Mesendoderm (in vitro differentiated cells): ENCODE data around the gene KIF5B.
"Not testable (repeated sequence)": the region's sequence is repeated elsewhere in the genome, so short reads cannot be mapped to it uniquely, and the experiment has no call there.

ENCODE experiments used
- DNase-seq: peaks from one replicate; pipeline ENCODE4 v3.0.0; 2013
- H2AK5ac ChIP-seq: 2 replicates; pipeline ENCODE4 v1.6.1; 2013; ENCODE audit warnings: low read length, inconsistent platforms
- H2BK120ac ChIP-seq: 2 replicates; pipeline ENCODE4 v1.6.1; 2013; ENCODE audit warnings: low read depth, mild to moderate bottlenecking, low read length, moderate library complexity, mixed read lengths
- H2BK15ac ChIP-seq: replicated peaks from 2 replicates; pipeline ENCODE4 v1.6.1; 2013; ENCODE audit warnings: low read depth, mild to moderate bottlenecking, moderate library complexity
- H2BK5ac ChIP-seq: 2 replicates; pipeline ENCODE4 v1.6.1; 2013; ENCODE audit warnings: low read length, inconsistent platforms
- H3K18ac ChIP-seq: 2 replicates; pipeline ENCODE4 v1.6.1; 2013; ENCODE audit warnings: mild to moderate bottlenecking, low read length, mixed read lengths
- H3K23ac ChIP-seq: one replicate; pipeline ENCODE4 v1.6.1; 2013; ENCODE audit warnings: low read length
- H3K27ac ChIP-seq: 2 replicates; pipeline ENCODE4 v1.5.1; 2013; ENCODE audit warnings: low read depth, mild to moderate bottlenecking, inconsistent platforms, low read length, moderate library complexity
- H3K27me3 ChIP-seq: 2 replicates; pipeline ENCODE4 v1.6.1; 2013; ENCODE audit warnings: low read length, control low read depth, mild to moderate bottlenecking, inconsistent platforms; ENCODE audit not compliant: insufficient read depth, poor library complexity
- H3K36me3 ChIP-seq: 2 replicates; pipeline ENCODE4 v1.6.1; 2013; ENCODE audit warnings: low read length, inconsistent platforms; ENCODE audit not compliant: control insufficient read depth, insufficient read depth
- H3K4ac ChIP-seq: one replicate; pipeline ENCODE4 v1.6.1; 2013; ENCODE audit warnings: low read depth, mild to moderate bottlenecking, low read length, moderate library complexity
- H3K4me1 ChIP-seq: 2 replicates; pipeline ENCODE4 v1.6.1; 2013; ENCODE audit warnings: low read depth, low read length, inconsistent platforms; ENCODE audit not compliant: control insufficient read depth
- H3K4me2 ChIP-seq: 2 replicates; pipeline ENCODE4 v1.6.1; 2013; ENCODE audit warnings: low read length
- H3K4me3 ChIP-seq: 2 replicates; pipeline ENCODE4 v1.5.1; 2013; ENCODE audit warnings: mild to moderate bottlenecking, low read length
- H3K56ac ChIP-seq: one replicate; pipeline ENCODE4 v1.6.1; 2013; ENCODE audit warnings: low read length
- H3K79me1 ChIP-seq: 2 replicates; pipeline ENCODE4 v1.6.1; 2013; ENCODE audit warnings: low read length, inconsistent platforms
- H3K79me2 ChIP-seq: 2 replicates; pipeline ENCODE4 v1.6.1; 2013; ENCODE audit warnings: mild to moderate bottlenecking, low read length; ENCODE audit not compliant: control insufficient read depth, insufficient read depth
- H3K9ac ChIP-seq: 2 replicates; pipeline ENCODE4 v1.6.1; 2013; ENCODE audit warnings: low read length, inconsistent platforms
- H4K5ac ChIP-seq: one replicate; pipeline ENCODE4 v1.6.1; 2013; ENCODE audit warnings: low read length
- H4K8ac ChIP-seq: one replicate; pipeline ENCODE4 v1.6.1; 2013; ENCODE audit warnings: low read depth, mild to moderate bottlenecking, control low read depth, low read length, moderate library complexity
- WGBS: extraction: QIAGEN DNeasy Blood & Tissue Kit; methylation state at CpG from one replicate; pipeline ENCODE4 v1.1.7; 2013; ENCODE audit warnings: low lambda C conversion rate, missing lambda C conversion rate; ENCODE audit not compliant: insufficient coverage; ENCODE audit errors: extremely low coverage; 5-methylcytosine and 5-hydroxymethylcytosine counted together

KIF5B gene

DNA sequence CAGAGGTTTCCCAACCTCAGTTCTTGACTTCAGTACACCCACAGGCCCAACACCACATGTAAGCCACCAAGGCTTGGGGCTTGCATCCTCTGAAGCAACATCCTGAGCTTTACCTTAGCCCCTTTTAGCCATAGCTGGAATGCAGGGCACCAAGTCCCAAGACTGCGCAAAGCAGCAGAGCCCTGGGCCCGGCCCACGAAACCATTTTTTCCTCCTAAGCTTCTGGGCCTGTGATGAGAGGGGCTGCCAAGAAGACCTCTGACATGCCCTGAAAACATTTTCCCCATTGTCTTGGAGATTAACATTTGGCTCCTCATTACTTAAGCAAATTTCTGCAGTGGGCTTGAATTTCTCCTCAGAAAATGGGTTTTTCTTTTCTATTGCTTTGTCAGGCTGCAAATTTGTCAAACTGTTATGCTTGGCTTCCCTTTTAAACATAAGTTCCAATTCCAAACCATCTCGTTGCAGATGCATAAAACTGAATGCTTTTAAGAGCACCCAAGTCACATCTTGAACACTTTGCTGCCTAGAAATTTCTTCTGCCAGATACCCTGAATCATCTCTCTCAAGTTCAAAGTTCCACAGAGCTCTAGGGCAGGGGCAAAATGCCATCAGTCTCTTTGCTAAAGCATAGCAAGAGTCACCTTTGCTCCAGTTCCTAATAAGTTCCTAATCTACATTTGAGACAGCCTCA, 42.5 kb upstream of the KIF5B start:
- not testable (repeated sequence) for DNase-seq, H3K27me3 ChIP-seq, H3K4me1 ChIP-seq, H3K23ac ChIP-seq, H3K56ac ChIP-seq, H3K9ac ChIP-seq, H2BK5ac ChIP-seq, H3K36me3 ChIP-seq, H4K5ac ChIP-seq, H2BK15ac ChIP-seq, H3K4ac ChIP-seq, H3K79me1 ChIP-seq, H2AK5ac ChIP-seq, H3K27ac ChIP-seq, H3K79me2 ChIP-seq, H2BK120ac ChIP-seq, H3K18ac ChIP-seq, H3K4me2 ChIP-seq, H4K8ac ChIP-seq, H3K4me3 ChIP-seq
- no CpG with 5 or more reads among the region's 4 CpGs for WGBS

DNA sequence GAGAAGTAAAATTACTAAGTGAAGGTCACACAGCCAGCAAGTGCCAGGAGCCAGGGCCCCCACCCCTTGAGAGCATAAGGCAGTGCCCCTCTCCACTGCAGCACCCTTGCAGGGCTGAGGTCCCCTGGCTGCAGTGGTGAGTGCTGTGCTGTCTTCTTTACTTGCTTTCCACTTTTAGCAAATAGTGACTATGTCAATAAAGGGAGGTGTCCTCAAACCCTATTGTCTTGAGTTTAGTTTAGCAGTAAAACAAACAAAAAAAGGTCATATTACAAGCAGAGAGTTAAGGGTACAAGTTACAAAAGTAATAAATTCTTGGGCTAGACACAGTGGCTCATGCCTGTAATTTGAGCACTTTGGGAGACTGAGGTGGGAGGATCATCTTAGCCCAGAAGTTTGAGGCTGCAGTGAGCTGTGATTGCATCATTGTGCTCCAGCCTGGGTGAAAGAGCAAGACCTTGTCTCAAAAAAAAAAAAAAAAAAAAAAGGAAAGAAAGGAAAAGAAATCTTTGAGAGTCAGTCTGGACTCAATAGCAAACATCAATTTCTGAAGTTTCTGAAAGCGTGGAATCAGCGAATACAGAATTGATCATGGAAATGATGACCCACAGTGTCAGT, 39.0 kb upstream of the KIF5B start:
- H3K27ac ChIP-seq = no peak overlapping the region
- H3K79me1 ChIP-seq = no peaks in the 10 kb centered on the region
- WGBS = no CpG with 5 or more reads among the region's 2 CpGs
- no peaks in the 10 kb centered on the region for H3K27me3 ChIP-seq
- no peaks in the 10 kb centered on the region for H3K79me2 ChIP-seq
- no peak overlapping the region for H3K4me3 ChIP-seq
- H4K5ac ChIP-seq = no peak overlapping the region
- no peak overlapping the region for H4K8ac ChIP-seq
- no peak overlapping the region for H3K4ac ChIP-seq
- no peak overlapping the region for H3K18ac ChIP-seq
- no peak overlapping the region for H3K56ac ChIP-seq
- no peak overlapping the region for H2BK120ac ChIP-seq
- H3K4me2 ChIP-seq = no peak overlapping the region
- no peak for DNase-seq
- H2AK5ac ChIP-seq = no peak overlapping the region
- H2BK15ac ChIP-seq = no peak overlapping the region
- H3K9ac ChIP-seq = no peak overlapping the region
- H3K4me1 ChIP-seq = no peaks in the 10 kb centered on the region
- no peak overlapping the region for H3K23ac ChIP-seq
- no peak overlapping the region for H2BK5ac ChIP-seq
- H3K36me3 ChIP-seq = no peaks in the 10 kb centered on the region

DNA sequence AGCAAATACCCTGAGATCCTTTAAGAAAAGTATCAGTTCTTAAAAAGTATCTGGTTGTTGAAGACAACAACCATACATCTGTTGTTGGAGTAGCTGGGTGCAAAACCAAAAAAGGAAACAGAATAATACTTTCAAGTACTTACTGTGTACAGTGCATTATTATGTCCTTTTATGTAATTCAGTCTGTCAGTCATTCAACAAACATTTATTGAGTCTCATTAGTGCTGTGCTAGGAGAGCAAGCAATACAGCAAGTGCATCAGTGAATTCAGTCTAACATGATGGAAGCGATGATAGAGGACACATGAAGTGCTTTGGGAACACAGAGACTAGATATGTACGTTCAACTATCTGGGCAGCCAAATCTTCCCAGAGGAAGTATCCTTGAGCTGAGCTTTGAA, 37.4 kb upstream of the KIF5B start:
- Histone ChIP-seq H3K4me3 (no peak overlapping the region), H4K5ac (no peak overlapping the region), H3K4me2 (no peak overlapping the region), H3K9ac (no peak overlapping the region), H3K27me3 (no peaks in the 10 kb centered on the region), H2BK5ac (no peak overlapping the region), H3K56ac (no peak overlapping the region), H3K4me1 (no peaks in the 10 kb centered on the region), H3K36me3 (no peaks in the 10 kb centered on the region), H3K23ac (no peak overlapping the region), H2BK15ac (no peak overlapping the region), H3K79me1 (no peaks in the 10 kb centered on the region), H2AK5ac (no peak overlapping the region), H3K18ac (no peak overlapping the region), H3K4ac (no peak overlapping the region), H4K8ac (no peak overlapping the region), H3K27ac (no peak overlapping the region), H2BK120ac (no peak overlapping the region), H3K79me2 (no peaks in the 10 kb centered on the region)
- no CpG with 5 or more reads among the region's 2 CpGs for WGBS
- DNase-seq = no peak

DNA sequence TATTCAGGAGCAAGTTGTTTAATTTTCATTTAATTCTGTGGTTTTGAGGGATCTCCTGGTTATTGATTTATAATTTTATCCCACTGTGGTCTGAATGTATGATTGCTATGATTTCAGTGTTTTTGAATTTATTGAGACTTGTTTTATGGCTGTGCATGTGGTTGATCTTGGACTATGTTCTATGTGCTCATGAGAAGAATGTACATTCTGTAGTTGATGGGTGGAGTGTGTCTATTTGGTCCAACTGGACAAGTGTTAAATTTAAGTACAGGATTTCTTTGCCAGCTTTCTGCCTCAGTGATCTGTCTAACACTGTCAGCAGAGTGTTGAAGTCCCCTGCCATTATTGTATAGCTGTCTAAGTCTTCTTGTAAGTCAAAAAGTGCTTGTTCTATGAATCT, 34.8 kb upstream of the KIF5B start:
- H4K5ac ChIP-seq = no peak overlapping the region
- H3K4me2 ChIP-seq = no peak overlapping the region
- H2BK15ac ChIP-seq = no peak overlapping the region
- no peak overlapping the region for H3K27ac ChIP-seq
- H3K9ac ChIP-seq = no peak overlapping the region
- H3K4me1 ChIP-seq = no peaks in the 10 kb centered on the region
- DNase-seq = no peak
- H4K8ac ChIP-seq = no peak overlapping the region
- no peaks in the 10 kb centered on the region for H3K79me1 ChIP-seq
- H3K36me3 ChIP-seq = no peaks in the 10 kb centered on the region
- H3K23ac ChIP-seq = no peak overlapping the region
- no peak overlapping the region for H3K18ac ChIP-seq
- no peak overlapping the region for H3K4me3 ChIP-seq
- H3K27me3 ChIP-seq = no peaks in the 10 kb centered on the region
- H3K4ac ChIP-seq = no peak overlapping the region
- H2BK5ac ChIP-seq = no peak overlapping the region
- H2BK120ac ChIP-seq = no peak overlapping the region
- H2AK5ac ChIP-seq = no peak overlapping the region
- H3K56ac ChIP-seq = no peak overlapping the region
- no peaks in the 10 kb centered on the region for H3K79me2 ChIP-seq

DNA sequence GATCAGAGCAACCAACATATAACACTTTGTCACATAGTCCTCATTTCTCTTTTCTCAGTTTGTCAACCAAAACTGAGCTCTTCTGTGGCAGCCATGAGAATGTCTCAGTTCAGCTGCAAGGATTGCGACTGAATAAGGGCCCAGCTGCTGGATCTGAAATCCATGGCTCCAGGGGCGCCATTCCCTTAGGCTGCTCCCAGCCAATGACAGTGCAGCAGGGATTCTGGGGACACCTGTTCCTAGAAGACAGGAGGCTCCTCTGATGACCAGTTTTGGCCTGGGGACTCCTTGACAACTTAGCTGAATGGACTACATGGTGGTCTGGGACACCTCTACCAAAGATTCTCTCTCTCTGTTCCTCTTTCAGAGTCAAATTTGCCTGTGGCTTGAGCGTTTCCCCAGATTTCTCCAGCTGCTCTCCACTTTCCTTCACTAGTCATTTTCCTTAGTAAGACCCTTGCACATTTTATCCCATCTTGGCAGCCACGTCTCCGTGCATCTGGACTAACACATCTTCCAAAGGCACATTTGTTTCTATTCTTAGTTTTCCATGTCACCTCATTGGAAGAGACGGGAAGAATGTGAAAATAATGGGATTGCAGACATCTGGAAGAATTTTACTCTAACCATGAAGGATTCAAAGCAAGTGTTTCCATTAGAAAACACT, 28.1 kb upstream of the KIF5B start:
- Histone ChIP-seq H3K23ac (no peak overlapping the region), H3K4me3 (no peak overlapping the region), H2AK5ac (no peak overlapping the region), H3K79me1 (no peaks in the 10 kb centered on the region), H3K4ac (no peak overlapping the region), H4K5ac (no peak overlapping the region), H3K4me1 (no peaks in the 10 kb centered on the region), H4K8ac (no peak overlapping the region), H3K9ac (no peak overlapping the region), H3K4me2 (no peak overlapping the region), H3K56ac (no peak overlapping the region), H2BK15ac (no peak overlapping the region), H3K18ac (no peak overlapping the region), H3K27ac (no peak overlapping the region), H3K27me3 (no peaks in the 10 kb centered on the region), H2BK5ac (no peak overlapping the region), H2BK120ac (no peak overlapping the region), H3K79me2 (no peaks in the 10 kb centered on the region), H3K36me3 (no peaks in the 10 kb centered on the region)
- no peak for DNase-seq
- no CpG with 5 or more reads among the region's 6 CpGs for WGBS
